Frontal cortex (tissue), 4 donors: ENCODE results near the gene TNNT1. TPM values are rescaled to one million over a fixed set of nuclear protein-coding genes. Genes with fewer than 3 reads are reported as not detected.
"Not testable (repeated sequence)": the region's sequence is repeated elsewhere in the genome, so short reads cannot be mapped to it uniquely, and the experiment has no call there.

Experiments used
- DNase-seq, 2 donors: peaks; one replicate each; pipeline ENCODE4 v3.0.0; 2012; ENCODE audit warnings: low spot score in 2 of 2
- FAIRE-seq: peaks from 2 replicates; lab custom pipeline; 2012; peaks lifted over from hg19 to GRCh38; lab: Jason Lieb, UNC
- total RNA-seq: library from RNA; depleted of rRNA; stranded (reverse); fragments of >200 nt; gene quantifications from one replicate; pipeline ENCODE4 v1.2.3, GENCODE V29; 2014
- donor health status: control.
- donor health status: control.
- donor health status: control.

TNNT1 gene
- total RNA-seq, 1 donor from 2014 or later = 2.4 TPM

DNA sequence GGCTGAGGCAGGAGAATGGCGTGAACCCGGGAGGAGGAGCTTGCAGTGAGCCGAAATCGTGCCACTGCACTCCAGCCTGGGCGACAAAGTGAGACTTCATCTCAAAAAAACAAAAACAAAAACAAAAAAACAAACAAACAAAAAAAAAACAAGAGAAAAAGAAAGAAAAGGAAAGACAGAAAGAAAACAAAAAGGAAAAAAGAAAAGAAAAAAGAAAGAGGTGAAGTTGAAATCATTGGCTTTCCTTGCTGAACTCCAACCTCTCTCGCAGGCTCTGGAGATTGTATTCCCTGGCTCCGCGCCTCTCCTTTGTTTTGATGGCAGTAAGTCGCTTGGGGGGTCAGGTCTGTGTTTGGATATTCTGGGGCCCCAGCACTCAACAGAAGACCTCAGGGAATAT lies 23.3 kb upstream of the TNNT1 start:
- not testable (repeated sequence) for FAIRE-seq, DNase-seq

DNA sequence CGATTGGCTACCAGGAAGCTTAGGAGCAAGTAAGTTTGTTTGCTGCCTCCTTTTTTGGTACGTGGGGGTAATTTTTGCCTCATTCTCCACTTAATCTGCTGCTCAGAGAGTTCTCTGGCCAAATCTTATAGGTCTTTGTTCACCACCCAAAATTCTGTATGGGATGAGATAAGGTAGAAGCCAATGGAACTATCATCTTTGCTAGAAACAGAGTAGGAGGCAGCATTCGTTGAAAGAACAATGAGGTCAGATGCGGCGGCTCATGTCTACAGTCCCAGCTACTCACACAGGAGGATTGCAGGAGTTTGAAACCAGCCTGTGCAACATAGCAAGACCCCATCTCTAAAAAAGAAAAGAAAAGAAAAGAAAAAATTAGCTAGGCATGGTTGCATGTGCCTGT lies 22.4 kb upstream of the TNNT1 start:
- FAIRE-seq = no peak
- DNase-seq = no peak

DNA sequence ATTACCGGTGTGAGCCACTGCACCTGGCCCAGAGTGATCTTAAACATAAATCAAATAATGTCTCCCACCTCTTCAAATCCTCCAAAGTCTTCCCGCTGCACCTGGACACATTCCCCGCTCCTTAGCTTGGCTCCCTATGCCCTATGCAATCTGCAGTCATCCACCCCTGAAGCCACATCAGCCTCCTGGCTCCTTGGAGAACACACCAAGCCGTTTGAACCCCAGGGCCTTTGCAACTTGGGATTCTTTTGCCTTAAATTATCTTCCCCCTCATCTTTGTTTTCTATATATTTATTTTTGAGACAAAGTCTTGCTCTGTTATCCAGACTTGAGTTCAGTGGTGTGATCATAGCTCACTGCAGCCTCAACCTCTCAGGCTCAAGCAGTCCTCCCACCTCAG lies 20.1 kb upstream of the TNNT1 start:
- DNase-seq = no peak

DNA sequence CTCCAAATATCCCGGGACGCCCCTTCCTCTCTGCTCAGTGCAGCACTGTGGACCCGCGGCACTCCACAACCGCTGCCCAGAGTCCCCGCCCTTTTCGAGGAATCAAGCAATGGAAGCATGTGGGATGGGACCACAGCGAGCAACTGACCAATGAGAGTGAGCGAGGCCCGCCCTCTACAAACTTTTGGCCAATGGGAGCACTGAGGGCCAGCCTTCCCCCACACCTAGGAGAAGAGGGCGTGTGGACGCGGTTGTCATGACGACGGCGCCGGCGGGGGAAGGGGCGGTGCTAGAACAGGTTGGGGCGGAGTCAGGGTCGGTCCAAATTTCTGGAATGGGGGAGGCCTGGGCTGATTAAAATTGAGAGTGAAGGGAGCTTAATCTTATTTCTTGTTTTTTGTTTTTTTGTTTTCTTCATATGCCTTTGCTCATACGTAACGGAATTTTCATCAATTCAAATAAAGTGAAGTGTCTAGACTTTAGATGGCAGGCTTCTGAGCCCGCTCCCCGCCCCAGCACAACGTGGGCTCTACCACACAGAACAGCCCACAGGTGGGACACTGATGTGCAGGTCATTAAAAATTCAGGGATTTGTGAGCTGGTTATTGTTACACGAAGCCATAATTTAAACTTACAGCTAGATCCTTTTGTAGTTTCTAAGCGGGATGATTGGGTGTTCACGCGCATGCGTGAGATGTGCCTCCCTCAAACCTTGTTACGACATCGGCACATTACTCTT lies 17.7 kb upstream of the TNNT1 start, which contains the start of gene DNAAF3:
Gene DNAAF3, minus strand, starts transcription at position 84 of the 739 bp plus-strand sequence. CDS start 200 bp downstream, outside the sequence.
- DNase-seq (peak; percentile 95 to 98), FAIRE-seq (no peak)

More for the DNA sequence above, 20.1 kb upstream of the TNNT1 start:
- no peak for FAIRE-seq

DNA sequence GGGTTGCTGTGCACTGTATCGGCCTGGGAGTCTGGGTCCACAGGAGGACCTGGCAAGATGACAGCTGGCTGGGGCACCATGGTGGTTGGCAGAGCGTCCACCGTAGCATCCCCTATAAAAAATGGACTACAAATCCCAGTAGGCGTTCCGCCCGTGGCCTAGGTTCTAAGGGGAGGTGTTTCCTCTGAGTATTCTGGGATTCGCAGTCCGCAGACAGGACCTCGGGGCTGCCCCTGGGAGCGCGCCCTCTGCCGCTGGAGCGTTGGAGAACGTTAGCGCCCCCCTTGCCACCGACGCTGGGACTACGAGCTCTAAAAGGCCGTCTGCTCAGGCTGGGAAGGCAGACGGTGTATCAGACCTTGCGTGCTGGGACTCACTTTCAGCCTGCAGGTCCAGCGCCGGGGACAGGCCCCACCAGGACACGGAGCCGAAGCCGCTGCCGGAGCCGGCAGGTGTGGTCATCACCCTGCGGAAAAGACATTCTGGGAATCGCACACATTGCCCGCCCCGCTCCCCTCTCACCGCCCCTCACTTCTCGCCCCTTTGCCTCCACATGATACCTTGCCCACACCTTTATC lies 17.0 kb upstream of the TNNT1 start:
- FAIRE-seq (no peak), DNase-seq (peak; percentile 54 to 74)

DNA sequence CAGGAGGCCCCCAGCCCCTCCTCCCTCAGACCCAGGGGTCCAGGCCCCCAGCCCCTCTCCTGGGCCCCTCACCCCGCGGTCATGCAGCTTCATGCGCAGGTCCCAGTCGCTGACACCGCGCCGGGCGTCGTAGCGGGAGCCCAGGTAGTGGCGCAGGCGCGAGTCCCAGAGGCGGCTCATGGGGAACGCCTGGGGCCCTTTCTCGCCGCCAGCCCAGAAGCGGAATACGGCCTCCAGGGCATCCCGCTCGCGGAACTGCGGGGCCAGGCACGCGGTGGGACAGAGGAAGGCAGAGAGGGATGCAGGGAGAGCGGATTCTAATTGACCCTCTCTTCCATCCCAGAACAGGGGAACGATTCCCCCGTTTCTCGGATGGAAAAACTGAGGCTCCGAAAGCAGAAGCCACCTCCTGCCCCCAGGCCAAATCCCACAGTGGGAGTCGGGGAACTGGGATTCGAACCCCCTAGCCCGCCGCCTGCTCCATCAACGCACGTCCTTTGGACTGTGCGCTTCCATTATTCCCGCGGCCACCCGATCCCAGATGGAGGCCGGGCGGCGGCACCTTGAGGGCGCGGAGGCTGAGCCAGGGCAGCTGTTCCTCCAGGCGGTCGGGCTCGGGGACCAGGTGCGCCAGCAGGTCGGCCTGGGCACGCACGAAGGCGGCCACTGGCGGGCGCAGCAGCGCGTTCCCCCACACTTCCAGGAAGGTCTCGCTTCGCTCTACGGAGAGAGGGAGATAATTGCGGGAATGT lies 12.7 kb upstream of the TNNT1 start:
- FAIRE-seq (no peak), DNase-seq (no peak)

DNA sequence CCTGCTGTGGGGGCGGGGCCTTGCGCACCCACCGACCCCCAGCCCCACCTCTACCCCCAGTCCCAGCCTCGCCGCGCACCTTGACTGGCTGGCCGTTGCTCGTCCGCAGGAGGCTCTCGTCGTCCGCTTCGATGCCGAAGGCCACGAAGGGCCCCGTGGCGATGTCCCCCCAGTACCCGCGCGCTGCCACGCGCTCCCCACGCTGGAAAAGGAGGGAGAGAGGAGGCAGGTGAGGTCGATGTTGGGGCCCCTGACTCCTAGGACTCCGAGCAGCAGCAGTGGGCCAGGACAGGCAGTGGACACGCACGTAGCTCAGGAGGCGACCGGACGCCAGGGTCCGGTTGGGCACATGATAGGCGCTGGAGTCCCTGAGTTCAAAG lies 12.0 kb upstream of the TNNT1 start:
- no peak for FAIRE-seq
- no peak for DNase-seq

DNA sequence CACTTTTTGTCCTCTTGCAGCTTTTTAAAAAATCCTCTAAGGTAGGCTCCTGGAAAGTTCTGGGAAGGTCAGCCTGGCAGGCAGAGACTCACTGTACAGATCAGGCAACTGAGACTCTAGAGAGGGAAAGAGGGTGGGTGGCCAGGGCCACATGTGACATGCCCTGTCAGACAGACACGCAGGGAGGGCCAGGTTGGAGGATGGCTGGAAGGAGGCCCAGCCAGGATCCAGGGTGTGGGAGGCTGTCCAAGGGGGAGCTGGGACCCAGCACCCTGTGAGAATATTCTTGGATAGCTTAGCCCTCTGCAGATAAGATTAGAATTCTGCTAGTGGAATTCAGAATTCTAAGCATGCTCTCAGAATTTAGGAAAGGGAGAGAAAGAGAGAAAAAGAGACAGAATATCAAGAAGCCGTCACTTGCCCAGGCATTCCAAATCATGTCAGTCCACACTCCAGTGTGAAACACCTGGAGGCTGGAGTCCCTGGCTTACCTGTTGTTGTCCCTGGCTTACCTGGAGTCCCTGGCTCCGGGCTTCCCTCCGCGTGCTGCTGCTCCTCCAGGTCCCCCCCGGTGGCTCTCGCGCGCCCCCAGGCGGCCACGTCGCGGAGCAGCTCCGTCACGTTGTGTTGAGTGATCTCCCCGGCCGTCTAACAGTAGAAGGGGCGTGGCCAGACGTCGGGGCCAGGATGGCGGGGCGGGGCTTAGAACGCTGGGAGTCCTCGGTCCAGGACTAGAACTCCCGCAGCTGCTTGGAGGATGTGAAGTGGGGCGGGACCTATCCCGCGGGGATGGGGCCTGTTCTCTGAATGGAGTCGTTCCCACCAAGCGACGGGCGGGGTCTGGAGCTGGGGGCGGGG lies 11.4 kb upstream of the TNNT1 start:
- peak; percentile 74 to 92 for DNase-seq
- FAIRE-seq = no peak

DNA sequence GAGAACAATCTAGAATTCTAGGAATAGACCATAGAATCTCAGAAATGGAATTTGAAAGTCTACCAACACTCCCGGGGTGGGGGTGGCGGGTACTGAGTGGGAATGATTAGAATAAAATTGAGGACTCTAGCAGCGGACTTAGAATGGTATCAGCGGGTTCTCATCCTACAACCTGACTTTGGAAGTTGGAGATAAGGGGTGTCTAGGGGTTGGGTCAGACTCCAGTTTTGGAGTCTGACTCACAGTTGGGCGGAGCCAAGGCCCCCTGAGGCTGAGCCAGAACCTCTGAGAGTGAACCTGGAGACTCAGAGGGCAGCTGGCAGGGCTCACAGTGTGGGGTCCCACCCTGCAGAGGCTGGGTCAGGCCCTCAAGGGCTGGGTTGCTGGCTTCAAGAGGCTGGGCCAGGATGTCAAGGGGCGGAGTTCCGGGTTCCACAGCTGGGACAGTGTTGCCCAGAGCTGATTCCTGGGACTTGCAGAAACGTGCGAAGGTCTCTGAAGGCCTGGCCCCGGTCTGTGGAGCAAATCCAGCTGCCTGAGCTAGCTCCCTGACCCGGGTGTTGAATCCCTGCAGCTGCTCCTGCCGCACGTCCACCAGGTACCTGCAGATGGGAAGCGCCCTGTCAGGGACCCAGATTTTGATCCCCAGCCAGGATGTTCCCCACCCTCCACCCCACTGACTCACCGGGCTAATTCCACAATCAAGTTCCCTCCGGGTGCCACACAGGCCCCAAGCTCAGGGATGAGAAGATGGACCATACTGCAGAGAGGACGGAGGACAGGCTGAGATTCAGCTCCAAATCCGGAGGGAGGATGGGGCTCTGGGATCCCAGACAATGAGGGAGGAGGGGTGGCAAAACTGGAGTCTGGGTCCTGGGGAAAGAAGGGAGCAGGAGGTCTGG lies 10.1 kb upstream of the TNNT1 start:
- DNase-seq (no peak), FAIRE-seq (no peak)

DNA sequence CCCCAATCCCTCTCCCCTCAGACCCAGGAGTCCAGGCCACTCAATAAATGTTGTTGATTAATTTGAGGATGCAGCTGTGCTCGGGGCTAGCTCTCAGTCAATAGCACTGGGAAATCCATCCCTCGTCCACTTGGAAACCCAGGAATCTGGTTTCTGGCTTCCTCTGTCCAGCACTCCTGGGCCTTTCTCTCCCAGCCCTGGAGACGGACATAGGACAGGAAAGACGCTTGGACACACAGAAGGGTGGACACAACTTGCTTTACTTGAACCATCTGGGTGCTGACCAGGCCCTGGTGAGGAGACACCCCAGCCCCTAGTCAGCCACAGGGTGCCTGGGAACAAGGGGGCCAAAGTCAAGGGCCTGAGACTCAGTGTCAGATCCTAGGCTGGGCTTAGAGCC lies 9.4 kb upstream of the TNNT1 start:
- no peak for DNase-seq

DNA sequence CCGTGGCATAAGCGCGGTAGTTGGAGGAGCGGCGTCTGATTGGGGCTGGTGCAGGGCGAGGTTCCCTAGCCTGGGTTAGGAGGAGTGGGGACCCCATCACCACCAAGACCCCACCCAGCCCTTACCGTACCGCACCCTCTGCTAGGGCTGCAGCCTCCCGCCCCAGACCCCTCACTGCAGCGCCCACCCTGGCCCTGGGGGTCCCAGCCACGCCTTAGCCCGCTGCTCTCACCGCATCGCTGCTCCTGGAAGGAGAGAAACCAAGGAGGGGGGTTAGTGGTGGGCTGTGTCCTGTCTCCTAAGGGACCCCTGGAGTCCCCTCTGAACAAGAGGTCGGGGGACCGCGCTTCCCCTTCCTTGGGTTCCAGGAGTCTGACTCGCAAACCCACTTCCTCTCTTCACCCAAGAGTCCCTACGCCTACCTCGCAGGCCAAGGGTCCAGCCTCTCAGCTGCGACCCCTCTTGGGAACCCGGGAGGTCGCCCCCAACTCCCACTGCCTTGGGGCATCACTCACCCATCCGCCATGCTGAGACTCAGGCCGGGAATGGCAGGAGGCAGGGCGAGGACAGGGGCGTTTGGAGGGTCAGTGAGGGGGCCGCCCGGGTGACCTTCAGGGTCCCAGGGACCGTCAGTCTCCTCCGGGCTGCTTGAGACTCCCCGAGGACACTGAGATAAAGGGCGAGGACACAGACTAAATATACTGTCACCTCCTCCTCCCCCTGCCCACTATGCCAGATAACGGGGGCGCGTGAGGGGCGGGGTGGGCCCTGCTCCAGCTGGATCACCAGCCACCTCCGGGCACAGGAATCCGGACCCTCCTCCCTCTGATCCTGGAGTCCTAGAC lies 8.3 kb upstream of the TNNT1 start, which contains the start of gene TNNI3:
Gene TNNI3, minus strand, starts transcription at position 669 of the 845 bp plus-strand sequence. Its CDS starts 143 bp downstream, at position 526.
- DNase-seq = no peak
- FAIRE-seq = no peak

More for the DNA sequence above, 9.4 kb upstream of the TNNT1 start:
- FAIRE-seq = no peak

DNA sequence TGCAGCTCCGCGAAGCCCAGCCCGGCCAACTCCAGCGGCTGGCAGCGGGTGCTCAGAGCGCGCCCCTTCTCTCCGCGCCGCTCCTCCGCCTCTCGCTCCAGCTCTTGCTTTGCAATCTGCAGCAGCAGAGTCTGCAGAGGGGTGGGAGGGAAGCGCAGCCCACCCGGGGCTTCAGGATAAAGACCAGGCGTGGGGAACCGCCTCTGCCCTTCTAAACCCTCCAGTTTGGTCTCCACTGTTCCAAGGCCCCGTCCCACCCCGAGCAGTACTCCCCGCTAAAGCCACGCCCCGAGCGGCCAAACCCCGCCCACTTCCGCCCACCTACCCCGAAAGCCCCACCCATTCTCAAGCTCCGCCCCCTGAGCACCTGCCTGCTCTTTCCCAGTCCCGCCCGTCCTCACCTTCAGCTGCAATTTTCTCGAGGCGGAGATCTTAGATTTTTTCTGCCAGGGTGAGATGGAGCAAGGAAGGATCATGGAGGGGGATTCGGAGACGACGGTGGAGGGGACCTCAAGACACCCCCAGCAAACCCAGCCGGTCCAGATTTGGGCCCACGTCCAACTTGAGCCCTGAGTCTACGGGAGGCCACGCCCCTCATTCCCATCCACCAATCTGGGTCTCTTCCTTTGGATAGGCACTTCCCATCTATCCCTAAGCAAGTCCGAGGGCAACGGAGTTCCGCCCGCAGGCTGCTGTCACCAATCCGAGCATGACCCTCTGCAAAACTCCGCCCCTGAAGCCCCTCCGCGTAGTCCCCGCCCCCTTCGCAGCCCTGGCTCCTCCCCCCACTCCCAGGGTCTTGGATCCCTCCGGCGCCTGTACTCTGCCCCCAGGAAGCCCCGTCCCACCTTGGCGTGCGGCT lies 7.4 kb upstream of the TNNT1 start:
- peak; percentile 35 to 71 for DNase-seq
- FAIRE-seq = no peak

DNA sequence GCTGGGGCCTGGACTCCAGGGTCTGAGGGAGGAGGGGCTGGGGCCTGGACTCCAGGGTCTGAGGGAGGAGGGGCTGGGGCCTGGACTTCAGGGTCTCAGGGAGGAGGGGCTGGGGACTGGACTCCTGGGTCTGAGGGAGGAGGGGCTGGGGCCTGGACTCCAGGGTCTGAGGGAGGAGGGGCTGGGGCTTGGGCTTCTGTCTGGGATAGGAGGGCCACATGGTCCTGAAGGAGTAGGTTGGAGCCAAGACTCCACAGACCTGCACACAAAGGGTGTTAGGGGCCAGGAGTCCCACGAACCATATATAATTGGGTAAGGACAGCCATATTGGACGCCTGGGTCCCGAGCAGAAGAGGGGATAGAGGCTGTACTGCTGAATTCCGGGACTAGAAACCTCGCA lies 6.8 kb upstream of the TNNT1 start:
- FAIRE-seq, DNase-seq: not testable (repeated sequence)

DNA sequence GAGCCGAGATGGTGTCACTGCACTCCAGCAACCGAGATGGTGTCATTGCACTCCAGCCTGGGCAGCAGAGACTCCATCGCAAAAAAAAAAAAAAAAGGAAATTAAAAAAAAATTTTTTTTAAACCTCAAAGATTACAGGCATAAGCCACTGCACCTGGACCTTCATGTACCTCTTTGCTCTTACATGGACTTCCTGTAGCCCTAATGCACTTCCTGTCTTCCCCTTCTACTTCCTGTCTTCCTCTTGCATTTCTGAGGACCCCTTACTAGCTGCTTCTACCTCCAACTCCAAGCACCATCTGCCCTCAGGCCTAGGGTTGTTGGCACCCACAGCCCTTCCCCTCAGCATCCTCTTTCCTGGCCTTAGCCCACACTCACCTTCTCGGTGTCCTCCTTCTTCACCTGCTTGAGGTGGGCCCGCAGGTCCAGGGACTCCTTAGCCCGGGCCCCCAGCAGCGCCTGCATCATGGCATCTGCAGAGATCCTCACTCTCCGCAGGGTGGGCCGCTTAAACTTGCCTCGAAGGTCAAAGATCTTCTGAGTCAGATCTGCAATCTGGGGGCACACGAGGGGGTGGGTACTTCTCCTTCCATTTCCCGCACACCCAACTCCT lies 4.8 kb upstream of the TNNT1 start:
- FAIRE-seq (no peak), DNase-seq (no peak)

DNA sequence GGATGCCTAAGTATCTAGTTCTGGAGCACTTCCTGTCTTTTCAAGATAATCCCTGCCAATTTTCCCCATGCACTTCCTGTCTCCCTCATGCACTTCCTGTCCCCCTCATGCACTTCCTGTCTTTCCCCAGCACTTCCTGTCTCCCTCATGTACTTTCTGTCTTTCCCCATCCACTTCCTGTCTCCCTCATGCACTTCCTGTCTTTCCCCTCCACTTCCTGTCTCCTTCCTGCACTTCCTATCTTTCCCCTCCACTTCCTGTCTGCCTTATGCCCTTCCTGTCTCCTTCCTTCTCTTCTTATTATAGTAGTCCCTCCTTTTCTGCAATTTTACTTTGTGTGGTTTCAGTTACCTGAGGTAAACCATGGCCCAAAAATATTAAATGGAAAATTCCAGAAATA lies 3.0 kb upstream of the TNNT1 start:
- no peak for FAIRE-seq
- no peak for DNase-seq

DNA sequence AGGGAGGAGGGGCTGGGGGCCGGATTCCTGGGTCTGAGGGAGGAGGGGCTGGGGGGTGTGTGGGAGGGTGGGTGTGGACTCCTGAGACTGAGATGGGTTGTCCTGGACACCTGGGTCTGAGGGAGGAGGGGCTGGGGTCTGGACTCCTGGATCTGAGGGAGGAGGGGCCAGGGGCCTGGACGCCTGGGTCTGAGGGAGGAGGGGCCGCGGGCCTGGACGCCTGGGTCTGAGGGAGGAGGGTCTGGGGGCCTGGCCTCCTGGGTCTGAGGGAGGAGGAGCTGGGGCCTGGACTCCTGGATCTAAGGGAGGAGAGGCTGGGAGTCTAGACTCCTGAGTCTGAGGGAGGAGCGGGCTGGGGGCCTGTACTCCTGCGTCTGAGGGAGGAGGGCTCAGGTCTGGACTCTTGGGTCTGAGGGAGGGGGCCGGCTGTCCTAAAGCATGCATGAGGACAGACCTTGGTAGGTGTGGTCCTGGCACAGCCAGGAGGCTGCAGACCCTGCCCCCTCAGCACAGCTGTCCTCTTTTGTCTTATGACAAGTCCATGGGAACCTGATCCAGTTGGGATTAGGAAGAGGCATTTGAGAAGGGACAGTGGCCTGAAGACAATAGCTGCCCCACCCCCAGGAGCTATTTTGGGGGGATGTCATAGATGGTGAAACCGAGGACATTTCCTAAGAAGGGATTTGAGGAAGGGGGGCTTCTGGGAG lies 1.3 kb downstream of the TNNT1 start:
- no peak for FAIRE-seq
- DNase-seq = no peak
